Measurements from ENCODE around the gene SLC22A1. TPM values are rescaled to one million over a fixed set of nuclear protein-coding genes. Genes with fewer than 3 reads are reported as not detected.

SLC22A1 gene
- total RNA-seq, 1 experiment from 2014 or later: 1.5 TPM

DNA sequence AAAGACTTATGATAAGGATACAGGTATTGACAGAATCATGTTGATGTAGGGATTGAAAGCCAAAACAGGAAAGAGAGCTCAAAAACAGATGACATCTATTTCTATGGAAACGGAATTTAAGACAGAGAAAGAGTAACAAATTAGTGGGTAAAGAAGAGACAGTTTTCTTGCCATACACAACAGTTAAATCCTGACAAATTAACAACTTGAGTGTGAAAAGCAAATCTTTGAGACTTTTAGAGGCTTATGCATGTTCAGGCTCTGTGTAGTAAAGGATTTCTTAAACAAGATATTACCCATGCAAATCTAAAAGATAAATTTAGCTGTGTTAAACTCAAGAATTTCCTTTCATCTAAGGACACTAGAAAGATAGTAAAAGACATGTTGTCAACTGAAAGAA lies 68.5 kb downstream of the SLC22A1 start:
- TF ChIP-seq, protein P1, sequence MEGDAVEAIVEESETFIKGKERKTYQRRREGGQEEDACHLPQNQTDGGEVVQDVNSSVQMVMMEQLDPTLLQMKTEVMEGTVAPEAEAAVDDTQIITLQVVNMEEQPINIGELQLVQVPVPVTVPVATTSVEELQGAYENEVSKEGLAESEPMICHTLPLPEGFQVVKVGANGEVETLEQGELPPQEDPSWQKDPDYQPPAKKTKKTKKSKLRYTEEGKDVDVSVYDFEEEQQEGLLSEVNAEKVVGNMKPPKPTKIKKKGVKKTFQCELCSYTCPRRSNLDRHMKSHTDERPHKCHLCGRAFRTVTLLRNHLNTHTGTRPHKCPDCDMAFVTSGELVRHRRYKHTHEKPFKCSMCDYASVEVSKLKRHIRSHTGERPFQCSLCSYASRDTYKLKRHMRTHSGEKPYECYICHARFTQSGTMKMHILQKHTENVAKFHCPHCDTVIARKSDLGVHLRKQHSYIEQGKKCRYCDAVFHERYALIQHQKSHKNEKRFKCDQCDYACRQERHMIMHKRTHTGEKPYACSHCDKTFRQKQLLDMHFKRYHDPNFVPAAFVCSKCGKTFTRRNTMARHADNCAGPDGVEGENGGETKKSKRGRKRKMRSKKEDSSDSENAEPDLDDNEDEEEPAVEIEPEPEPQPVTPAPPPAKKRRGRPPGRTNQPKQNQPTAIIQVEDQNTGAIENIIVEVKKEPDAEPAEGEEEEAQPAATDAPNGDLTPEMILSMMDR (IDR thresholded peaks at IDR 0.05; ENCODE audit: insufficient read depth in 1 of 2, low read depth in 1 of 2, low read length in 1 of 2, severe bottlenecking in 1 of 2, unreplicated experiment in 1 of 2): no peak
- Histone ChIP-seq H3K4me1 (no peaks in the 10 kb centered on the region), H3K4me3 (ENCODE audit: low read depth, low read length) (no peak overlapping the region), H3K27me3 (replicated peaks; ENCODE audit: control insufficient read depth, insufficient read depth, low read length) (no peaks in the 10 kb centered on the region), H3K36me3 (ENCODE audit: control insufficient read depth, insufficient read depth, low read length) (no peaks in the 10 kb centered on the region), H3K9me3 (peaks cover 21% of the 10 kb centered on the region; the same call in 1 of the 2 replicates)
- Mint-ChIP-seq H3K36me3 (ENCODE audit: insufficient read depth, unreplicated experiment) (no peaks in the 10 kb centered on the region), H3K4me1 (ENCODE audit: low read depth, unreplicated experiment) (peaks cover 6% of the 10 kb centered on the region), H3K4me3 (ENCODE audit: unreplicated experiment) (no peak overlapping the region), H3K9me3 (ENCODE audit: unreplicated experiment) (peaks cover 33% of the 10 kb centered on the region), H3K27ac (ENCODE audit: unreplicated experiment) (no peak overlapping the region), H3K27me3 (ENCODE audit: insufficient read depth, unreplicated experiment) (no peaks in the 10 kb centered on the region)
- no peak for DNase-seq
- intact Hi-C loops (cut with micrococcal nuclease; ENCODE audit: unreplicated experiment): no loop called here
- POLR2A ChIA-PET: no interaction called here
- BruUV-seq (replicated peaks): no TSS peak
- CTCF ChIA-PET: no interaction called here

- Mint-ChIP-seq H3K4me3 (ENCODE audit: unreplicated experiment) (no peak overlapping the region), H3K27me3 (ENCODE audit: insufficient read depth, unreplicated experiment) (no peaks in the 10 kb centered on the region), H3K27ac (ENCODE audit: unreplicated experiment) (no peak overlapping the region), H3K9me3 (ENCODE audit: unreplicated experiment) (peaks cover 36% of the 10 kb centered on the region), H3K36me3 (ENCODE audit: insufficient read depth, unreplicated experiment) (no peaks in the 10 kb centered on the region), H3K4me1 (ENCODE audit: low read depth, unreplicated experiment) (peaks cover 6% of the 10 kb centered on the region)
- TF ChIP-seq, protein P1 (IDR thresholded peaks at IDR 0.05; ENCODE audit: insufficient read depth in 1 of 2, low read depth in 1 of 2, low read length in 1 of 2, severe bottlenecking in 1 of 2, unreplicated experiment in 1 of 2): no peak
- no TSS peak for BruUV-seq (replicated peaks)
- no peak for DNase-seq
- ChIA-PET POLR2A (no interaction called here), CTCF (no interaction called here)
- Histone ChIP-seq H3K4me1 (no peaks in the 10 kb centered on the region), H3K4me3 (ENCODE audit: low read depth, low read length) (no peak overlapping the region), H3K36me3 (ENCODE audit: control insufficient read depth, insufficient read depth, low read length) (no peaks in the 10 kb centered on the region), H3K9me3 (peaks cover 26% of the 10 kb centered on the region; the same call in 1 of the 2 replicates), H3K27me3 (replicated peaks; ENCODE audit: control insufficient read depth, insufficient read depth, low read length) (no peaks in the 10 kb centered on the region)
- intact Hi-C loops (cut with micrococcal nuclease; ENCODE audit: unreplicated experiment): no loop called here
Observed at GRCh38 chr6:160190973-160191372, 69.4 kb downstream of the SLC22A1 start.

DNA sequence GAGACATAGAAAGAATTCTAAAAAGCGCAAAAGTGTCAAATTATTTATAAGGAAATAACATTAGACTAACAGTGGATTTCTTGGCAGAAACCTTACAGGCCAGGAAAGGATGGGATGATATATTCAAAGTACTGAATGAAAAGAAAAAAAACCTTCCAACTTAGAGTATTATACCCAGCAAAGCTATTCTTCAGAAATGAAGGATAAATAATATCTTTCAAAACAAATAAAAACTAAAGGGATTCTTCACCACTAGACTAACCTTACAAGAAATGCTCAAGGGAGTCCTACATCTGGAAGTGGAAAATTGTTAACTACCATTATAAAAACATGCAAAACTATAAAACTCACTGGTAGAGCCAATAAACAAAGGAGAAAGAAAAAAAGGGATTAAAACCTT lies 71.2 kb downstream of the SLC22A1 start:
- DNase-seq: no peak
- Histone ChIP-seq H3K9me3 (peaks cover 26% of the 10 kb centered on the region; the same call in 1 of the 2 replicates), H3K4me3 (ENCODE audit: low read depth, low read length) (no peak overlapping the region), H3K4me1 (no peaks in the 10 kb centered on the region), H3K36me3 (ENCODE audit: control insufficient read depth, insufficient read depth, low read length) (no peaks in the 10 kb centered on the region), H3K27me3 (replicated peaks; ENCODE audit: control insufficient read depth, insufficient read depth, low read length) (no peaks in the 10 kb centered on the region)
- Mint-ChIP-seq H3K4me3 (ENCODE audit: unreplicated experiment) (no peak overlapping the region), H3K27me3 (ENCODE audit: insufficient read depth, unreplicated experiment) (no peaks in the 10 kb centered on the region), H3K36me3 (ENCODE audit: insufficient read depth, unreplicated experiment) (no peaks in the 10 kb centered on the region), H3K4me1 (ENCODE audit: low read depth, unreplicated experiment) (peaks cover 6% of the 10 kb centered on the region), H3K9me3 (ENCODE audit: unreplicated experiment) (peaks cover 54% of the 10 kb centered on the region), H3K27ac (ENCODE audit: unreplicated experiment) (no peak overlapping the region)
- intact Hi-C loops (cut with micrococcal nuclease; ENCODE audit: unreplicated experiment): no loop called here
- POLR2A ChIA-PET: no interaction called here
- CTCF ChIA-PET: no interaction called here
- TF ChIP-seq, protein P1 (IDR thresholded peaks at IDR 0.05; ENCODE audit: insufficient read depth in 1 of 2, low read depth in 1 of 2, low read length in 1 of 2, severe bottlenecking in 1 of 2, unreplicated experiment in 1 of 2): no peak
- no TSS peak for BruUV-seq (replicated peaks)
